ENCODE results near the gene CAMK1D. TPM values are rescaled to one million over a fixed set of nuclear protein-coding genes. Genes with fewer than 3 reads are reported as not detected.
"Not testable (repeated sequence)": the region's sequence is repeated elsewhere in the genome, so short reads cannot be mapped to it uniquely, and the experiment has no call there.

CAMK1D gene
- polyA plus RNA-seq, 2 of the 4 experiments (the other 2 are of a cell fraction), result 6.6 to 12.5 TPM

DNA sequence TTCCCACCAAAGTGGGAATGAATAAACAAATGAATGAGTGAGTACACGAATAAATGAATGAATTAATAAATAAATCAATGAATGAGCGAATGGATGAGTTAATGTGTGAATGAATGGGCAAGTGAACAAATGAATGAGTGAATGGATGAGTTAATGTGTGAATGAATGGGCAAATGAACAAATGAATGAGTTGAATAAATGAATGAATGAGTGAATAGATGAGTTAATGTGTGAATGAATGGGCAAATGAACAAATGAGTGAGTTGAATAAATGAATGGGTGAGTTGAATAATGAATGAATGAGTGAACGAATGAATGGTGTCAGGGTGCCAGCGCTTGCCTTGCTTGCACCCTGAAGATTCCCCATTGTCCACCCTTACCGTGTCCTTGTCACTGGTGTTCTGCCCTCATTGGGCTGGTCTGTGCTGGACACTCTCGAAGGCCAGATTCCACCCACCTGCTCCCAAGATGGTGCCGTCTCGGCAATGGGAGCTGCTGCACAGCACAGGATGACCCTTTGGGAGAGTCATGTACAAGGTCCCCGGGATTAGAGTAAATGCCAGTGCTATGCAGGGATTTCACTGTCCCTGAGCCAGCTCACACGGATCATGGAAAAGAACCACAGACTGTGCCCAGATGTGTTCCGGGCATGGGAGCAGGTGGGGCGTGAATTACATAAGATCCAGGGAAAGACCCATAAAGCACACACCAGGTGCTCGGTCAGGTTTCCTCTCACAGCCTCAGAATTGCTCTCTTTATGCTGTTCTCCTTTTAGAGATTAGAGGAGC lies 83.2 kb downstream of the CAMK1D start (continued):
- no peak for TF ChIP-seq ZFP36 (IDR thresholded peaks at IDR 0.05; ENCODE audit: borderline replicate concordance, partially characterized antibody)
- TF ChIP-seq HDAC2 (IDR thresholded peaks at IDR 0.05), result no peak

DNA sequence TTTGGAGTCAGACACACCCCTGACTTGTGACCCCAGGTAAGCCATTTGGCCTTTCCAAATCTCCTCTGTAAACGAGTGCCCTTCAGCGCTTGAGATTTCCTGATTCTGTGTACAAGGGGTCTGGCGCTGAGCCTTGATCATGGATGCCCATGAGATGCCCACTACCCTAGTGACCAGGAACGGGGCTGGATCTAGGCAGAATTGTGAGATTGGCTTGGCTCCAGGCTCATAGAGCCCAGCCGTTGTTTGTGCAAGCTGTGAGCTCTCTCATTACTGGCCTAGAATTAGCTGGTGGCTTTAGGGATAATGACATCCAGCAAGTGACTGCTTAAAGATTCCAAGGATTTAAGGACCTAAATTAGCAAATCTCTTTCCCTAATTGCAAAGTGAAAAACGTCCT lies 84.9 kb downstream of the CAMK1D start:
- DNase-seq (ENCODE audit: low read depth in 1 of 2, low spot score in 1 of 2), result no peak
- no peak overlapping the region for H3K27ac ChIP-seq
- no peaks in the 10 kb centered on the region for H3K9me3 ChIP-seq
- ChIA-PET POLR2A (no interaction called here), CTCF (no interaction called here)
- no peak for ATAC-seq
- no peaks in the 10 kb centered on the region for H3K4me1 ChIP-seq
- TF ChIP-seq EHMT2 (IDR thresholded peaks at IDR 0.05; ENCODE audit: low read depth) (no peak), KDM1A (IDR thresholded peaks at IDR 0.05; ENCODE audit: low read depth) (no peak), CEBPB (IDR thresholded peaks at IDR 0.05) (no peak), ESRRA (IDR thresholded peaks at IDR 0.05; ENCODE audit: borderline replicate concordance, low read length) (no peak), RAD21 (conservative IDR thresholded peaks at IDR 0.05 in 1 of 2, IDR thresholded peaks at IDR 0.05 in 1 of 2) (no peak), TP53 (CRISPR knock-in tag; IDR thresholded peaks at IDR 0.05) (no peak), ZNF302 (CRISPR knock-in tag; IDR thresholded peaks at IDR 0.05) (no peak), CBX8 (IDR thresholded peaks at IDR 0.05) (no peak), BHLHE40 (IDR thresholded peaks at IDR 0.05; ENCODE audit: low read depth, low read length) (no peak), PHF8 (IDR thresholded peaks at IDR 0.05; ENCODE audit: borderline replicate concordance, low read depth) (no peak), NFE2L2 (conservative IDR thresholded peaks at IDR 0.05; ENCODE audit: low read length) (no peak), RARB (CRISPR knock-in tag; IDR thresholded peaks at IDR 0.05) (no peak), MYC (IDR thresholded peaks at IDR 0.05; ENCODE audit: borderline replicate concordance, low read length) (no peak)
- TF ChIP-seq, protein P1, sequence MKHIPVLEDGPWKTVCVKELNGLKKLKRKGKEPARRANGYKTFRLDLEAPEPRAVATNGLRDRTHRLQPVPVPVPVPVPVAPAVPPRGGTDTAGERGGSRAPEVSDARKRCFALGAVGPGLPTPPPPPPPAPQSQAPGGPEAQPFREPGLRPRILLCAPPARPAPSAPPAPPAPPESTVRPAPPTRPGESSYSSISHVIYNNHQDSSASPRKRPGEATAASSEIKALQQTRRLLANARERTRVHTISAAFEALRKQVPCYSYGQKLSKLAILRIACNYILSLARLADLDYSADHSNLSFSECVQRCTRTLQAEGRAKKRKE (CRISPR knock-in tag; IDR thresholded peaks at IDR 0.05; ENCODE audit: low read depth), result no peak
- TF ChIP-seq, protein P2, sequence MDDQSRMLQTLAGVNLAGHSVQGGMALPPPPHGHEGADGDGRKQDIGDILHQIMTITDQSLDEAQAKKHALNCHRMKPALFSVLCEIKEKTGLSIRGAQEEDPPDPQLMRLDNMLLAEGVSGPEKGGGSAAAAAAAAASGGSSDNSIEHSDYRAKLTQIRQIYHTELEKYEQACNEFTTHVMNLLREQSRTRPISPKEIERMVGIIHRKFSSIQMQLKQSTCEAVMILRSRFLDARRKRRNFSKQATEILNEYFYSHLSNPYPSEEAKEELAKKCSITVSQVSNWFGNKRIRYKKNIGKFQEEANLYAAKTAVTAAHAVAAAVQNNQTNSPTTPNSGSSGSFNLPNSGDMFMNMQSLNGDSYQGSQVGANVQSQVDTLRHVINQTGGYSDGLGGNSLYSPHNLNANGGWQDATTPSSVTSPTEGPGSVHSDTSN (IDR thresholded peaks at IDR 0.05), result no peak
- TF ChIP-seq, protein P3, sequence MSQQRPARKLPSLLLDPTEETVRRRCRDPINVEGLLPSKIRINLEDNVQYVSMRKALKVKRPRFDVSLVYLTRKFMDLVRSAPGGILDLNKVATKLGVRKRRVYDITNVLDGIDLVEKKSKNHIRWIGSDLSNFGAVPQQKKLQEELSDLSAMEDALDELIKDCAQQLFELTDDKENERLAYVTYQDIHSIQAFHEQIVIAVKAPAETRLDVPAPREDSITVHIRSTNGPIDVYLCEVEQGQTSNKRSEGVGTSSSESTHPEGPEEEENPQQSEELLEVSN (IDR thresholded peaks at IDR 0.05; ENCODE audit: borderline replicate concordance, low read depth), result no peak
- WGBS (ENCODE audit: missing lambda C conversion rate), result 67% methylated on average over 6 of the region's 6 CpGs
- FAIRE-seq, result no peak
- no peak overlapping the region for H3K4me2 ChIP-seq
- H3K4me3 ChIP-seq, result no peak overlapping the region

DNA sequence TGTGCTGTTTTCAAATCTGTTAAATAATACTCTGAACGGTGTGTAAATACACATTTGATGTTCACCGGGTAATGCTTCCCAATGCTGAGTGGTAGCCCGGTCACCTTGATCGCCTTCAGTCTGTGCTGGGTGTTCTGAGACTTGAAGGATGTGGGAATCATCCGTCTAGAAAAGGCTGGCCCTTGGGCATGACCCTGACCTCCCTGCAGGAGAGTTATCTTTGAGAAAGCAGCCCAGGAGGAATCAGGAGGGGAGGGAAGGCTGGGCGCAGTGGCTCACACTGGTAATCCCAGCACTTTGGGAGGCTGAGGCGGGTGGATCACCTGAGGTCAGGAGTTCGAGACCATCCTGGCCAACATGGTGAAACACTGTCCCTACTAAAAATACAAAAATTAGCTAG lies 85.3 kb downstream of the CAMK1D start:
- POLR2A ChIA-PET, result interaction anchor here (0.6 kb wide), 1 partner anchor 40 kb away, joined by 5 read pairs; no protein-coding TSS in a partner anchor
- 89% methylated on average over 8 of the region's 8 CpGs for WGBS (ENCODE audit: missing lambda C conversion rate)

DNA sequence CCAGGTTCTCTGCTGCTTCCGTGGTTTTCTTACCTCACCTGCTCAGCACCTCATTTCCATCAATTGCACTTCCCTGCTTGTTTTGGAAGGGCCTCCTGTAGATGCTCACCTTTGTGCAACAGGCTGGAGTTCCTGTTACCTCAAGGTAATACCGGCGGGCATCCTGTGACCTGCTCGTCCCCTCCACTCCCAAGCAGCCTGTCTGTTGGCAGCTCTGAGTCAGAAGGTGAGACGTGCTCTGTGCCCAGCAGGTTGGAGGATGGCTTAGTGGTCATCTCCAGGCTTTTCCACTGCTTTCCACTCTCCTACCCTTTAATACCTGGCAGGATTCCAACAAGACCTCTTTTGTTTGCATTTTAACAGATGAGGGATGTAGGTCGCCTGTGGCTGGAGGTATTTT lies 86.0 kb downstream of the CAMK1D start:
- ChIA-PET POLR2A (interaction anchor here (0.6 kb wide), 1 partner anchor 39 kb away, joined by 5 read pairs; no protein-coding TSS in a partner anchor), CTCF (interaction anchor here (1.1 to 1.2 kb wide), 2 partner anchors 29 to 276 kb away, joined by 3 to 4 read pairs; no protein-coding TSS in a partner anchor)
- TF ChIP-seq HOXB13 (CRISPR knock-in tag; IDR thresholded peaks at IDR 0.05; ENCODE audit: low read depth) (no peak), HOXA7 (CRISPR knock-in tag; IDR thresholded peaks at IDR 0.05) (no peak), EP300 (IDR thresholded peaks at IDR 0.05) (no peak), ZFP36 (IDR thresholded peaks at IDR 0.05; ENCODE audit: borderline replicate concordance, partially characterized antibody) (no peak), ZNF302 (CRISPR knock-in tag; IDR thresholded peaks at IDR 0.05) (no peak), CBX2 (IDR thresholded peaks at IDR 0.05; ENCODE audit: borderline replicate concordance, low read depth) (no peak), TFCP2L1 (CRISPR knock-in tag; IDR thresholded peaks at IDR 0.05) (no peak)
- TF ChIP-seq, protein P2 (IDR thresholded peaks at IDR 0.05), result no peak
- TF ChIP-seq, protein P4, sequence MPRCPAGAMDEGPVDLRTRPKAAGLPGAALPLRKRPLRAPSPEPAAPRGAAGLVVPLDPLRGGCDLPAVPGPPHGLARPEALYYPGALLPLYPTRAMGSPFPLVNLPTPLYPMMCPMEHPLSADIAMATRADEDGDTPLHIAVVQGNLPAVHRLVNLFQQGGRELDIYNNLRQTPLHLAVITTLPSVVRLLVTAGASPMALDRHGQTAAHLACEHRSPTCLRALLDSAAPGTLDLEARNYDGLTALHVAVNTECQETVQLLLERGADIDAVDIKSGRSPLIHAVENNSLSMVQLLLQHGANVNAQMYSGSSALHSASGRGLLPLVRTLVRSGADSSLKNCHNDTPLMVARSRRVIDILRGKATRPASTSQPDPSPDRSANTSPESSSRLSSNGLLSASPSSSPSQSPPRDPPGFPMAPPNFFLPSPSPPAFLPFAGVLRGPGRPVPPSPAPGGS (IDR thresholded peaks at IDR 0.05), result no peak

More for the DNA sequence above, 85.3 kb downstream of the CAMK1D start:
- not testable (repeated sequence) for DNase-seq (ENCODE audit: low read depth in 1 of 2, low spot score in 1 of 2); H3K4me1 ChIP-seq; H3K4me2 ChIP-seq; FAIRE-seq; H3K4me3 ChIP-seq; H3K9me3 ChIP-seq; H3K27ac ChIP-seq; ATAC-seq
- CTCF ChIA-PET, result interaction anchor here (1.2 kb wide), 1 partner anchor 29 kb away, joined by 3 read pairs; no protein-coding TSS in a partner anchor

More for the DNA sequence above, 86.0 kb downstream of the CAMK1D start:
- FAIRE-seq (no peak), ATAC-seq (no peak), DNase-seq (ENCODE audit: low read depth in 1 of 2, low spot score in 1 of 2) (no peak)
- H3K27ac ChIP-seq, result no peak overlapping the region
- no peaks in the 10 kb centered on the region for H3K4me1 ChIP-seq
- no peak overlapping the region for H3K4me2 ChIP-seq
- no peak overlapping the region for H3K4me3 ChIP-seq
- WGBS (ENCODE audit: missing lambda C conversion rate), result 79% methylated on average over 6 of the region's 6 CpGs
- no peaks in the 10 kb centered on the region for H3K9me3 ChIP-seq
